Astrocyte (in vitro differentiated cells and primary cell): Measurements from ENCODE around the gene ABL2. TPM values are rescaled to one million over a fixed set of nuclear protein-coding genes. Genes with fewer than 3 reads are reported as not detected.
A peak's percentile ranks its signal among the peaks of the same experiment; 100 is the strongest.

Experiments used
- DNase-seq: peaks from one replicate; pipeline ENCODE4 v3.0.0-alpha.2; 2010; ENCODE audit warnings: low read depth
- FAIRE-seq: peaks from 2 replicates; lab custom pipeline; 2011; peaks lifted over from hg19 to GRCh38; lab: Jason Lieb, UNC
- H2AFZ ChIP-seq: 2 replicates; pipeline ENCODE4 v1.6.0; 2012; ENCODE audit warnings: low read depth, low read length, inconsistent platforms
- H3K27ac ChIP-seq: 2 replicates; pipeline ENCODE4 v1.5.1; 2011; ENCODE audit warnings: low read depth, low read length, inconsistent platforms
- H3K27me3 ChIP-seq: 2 replicates; pipeline ENCODE4 v1.6.0; 2011; ENCODE audit warnings: low read length, inconsistent platforms; ENCODE audit not compliant: insufficient read depth
- H3K36me3 ChIP-seq: 2 replicates; pipeline ENCODE4 v1.5.1; 2011; ENCODE audit warnings: low read length, inconsistent platforms; ENCODE audit not compliant: insufficient read depth
- H3K4me1 ChIP-seq: 2 replicates; pipeline ENCODE4 v1.5.1; 2011; ENCODE audit warnings: low read length, inconsistent platforms; ENCODE audit not compliant: insufficient read depth
- H3K4me2 ChIP-seq: 2 replicates; pipeline ENCODE4 v1.6.0; 2012; ENCODE audit warnings: low read length, inconsistent platforms
- H3K4me3 ChIP-seq: 2 replicates; pipeline ENCODE4 v1.5.1; 2011; ENCODE audit warnings: low read depth, mild to moderate bottlenecking, low read length, inconsistent platforms; ENCODE audit not compliant: insufficient read depth
- H3K79me2 ChIP-seq: 2 replicates; pipeline ENCODE4 v1.6.0; 2012; ENCODE audit warnings: mild to moderate bottlenecking, low read length, inconsistent platforms; ENCODE audit not compliant: insufficient read depth
- H3K9ac ChIP-seq: 2 replicates; pipeline ENCODE4 v1.6.0; 2012; ENCODE audit warnings: mild to moderate bottlenecking, low read length, inconsistent platforms
- H3K9me3 ChIP-seq: 2 replicates; pipeline ENCODE4 v1.5.1; 2012; ENCODE audit warnings: low read depth, mild to moderate bottlenecking, low read length, inconsistent platforms; ENCODE audit not compliant: insufficient read depth
- H4K20me1 ChIP-seq: 2 replicates; pipeline ENCODE4 v1.6.0; 2012; ENCODE audit warnings: low read length, inconsistent platforms; ENCODE audit not compliant: insufficient read depth
- H3K27ac Mint-ChIP-seq: one replicate; pipeline ENCODE4 v1.8.0; 2021; ENCODE audit warnings: mild to moderate bottlenecking, mixed read lengths; ENCODE audit not compliant: unreplicated experiment
- H3K27me3 Mint-ChIP-seq: one replicate; pipeline ENCODE4 v1.8.0; 2021; ENCODE audit warnings: low read depth, mixed read lengths; ENCODE audit not compliant: unreplicated experiment
- H3K36me3 Mint-ChIP-seq: one replicate; pipeline ENCODE4 v1.8.0; 2021; ENCODE audit warnings: low read depth, mixed read lengths; ENCODE audit not compliant: unreplicated experiment
- H3K4me1 Mint-ChIP-seq: one replicate; pipeline ENCODE4 v1.8.0; 2021; ENCODE audit warnings: low read depth, mixed read lengths; ENCODE audit not compliant: unreplicated experiment
- H3K4me3 Mint-ChIP-seq: one replicate; pipeline ENCODE4 v1.8.0; 2021; ENCODE audit warnings: mild to moderate bottlenecking, moderate library complexity, mixed read lengths; ENCODE audit not compliant: unreplicated experiment
- H3K9me3 Mint-ChIP-seq: one replicate; pipeline ENCODE4 v1.8.0; 2021; ENCODE audit warnings: mild to moderate bottlenecking, mixed read lengths; ENCODE audit not compliant: unreplicated experiment
- EZH2 ChIP-seq: IDR thresholded peaks from 2 replicates; pipeline ENCODE4 v1.6.1; 2012; ENCODE audit warnings: mild to moderate bottlenecking, low read length, inconsistent platforms; ENCODE audit not compliant: insufficient read depth
- total RNA-seq: library from RNA; stranded (reverse); gene quantifications from 2 replicates; pipeline ENCODE4 v1.2.1, GENCODE V29; 2021
- TF ChIP-seq, protein P1 (sequence below): IDR thresholded peaks from 2 replicates; pipeline ENCODE4 v1.5.1; 2011; ENCODE audit warnings: low read depth, mild to moderate bottlenecking, inconsistent platforms, low read length, moderate library complexity; ENCODE audit not compliant: insufficient read depth

Gene ABL2
- total RNA-seq, 1 donor from 2014 or later = 110 TPM

DNA sequence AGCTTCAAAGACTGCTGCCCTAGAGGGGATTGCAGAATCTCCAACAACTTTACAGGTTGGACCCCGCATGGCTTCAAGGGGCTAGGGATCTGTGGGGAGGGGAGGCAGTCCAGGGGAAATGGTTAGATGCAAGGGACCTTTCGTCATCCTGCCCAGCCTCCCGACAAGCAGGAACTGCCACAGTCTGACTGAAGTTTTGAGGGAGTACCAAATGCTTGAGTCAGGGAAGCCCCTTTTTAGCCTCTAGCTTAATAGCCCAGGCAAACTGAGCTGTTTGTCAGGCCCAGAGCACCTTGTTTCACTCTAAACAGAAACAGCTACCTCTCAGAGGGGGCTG, 146.5 kb downstream of the ABL2 start:
- peaks cover 3% of the 10 kb centered on the region for H3K36me3 ChIP-seq
- peaks cover 24% of the 10 kb centered on the region for H4K20me1 ChIP-seq
- Mint-ChIP-seq H3K4me3 (peak overlapping the region; percentile 92), H3K4me1 (peaks cover 9% of the 10 kb centered on the region), H3K27ac (peak overlapping the region; percentile 93), H3K9me3 (no peaks in the 10 kb centered on the region), H3K36me3 (peaks cover 1% of the 10 kb centered on the region), H3K27me3 (no peaks in the 10 kb centered on the region)
- H3K4me1 ChIP-seq = peaks cover 14% of the 10 kb centered on the region
- peak overlapping the region; percentile 90 for H3K4me2 ChIP-seq
- H2AFZ ChIP-seq = peak overlapping the region; percentile 72
- H3K9me3 ChIP-seq = no peaks in the 10 kb centered on the region
- peak overlapping the region; percentile 59 for H3K27ac ChIP-seq
- H3K4me3 ChIP-seq = peak overlapping the region; percentile 76
- no peak for TF ChIP-seq EZH2
- TF ChIP-seq, protein P1, sequence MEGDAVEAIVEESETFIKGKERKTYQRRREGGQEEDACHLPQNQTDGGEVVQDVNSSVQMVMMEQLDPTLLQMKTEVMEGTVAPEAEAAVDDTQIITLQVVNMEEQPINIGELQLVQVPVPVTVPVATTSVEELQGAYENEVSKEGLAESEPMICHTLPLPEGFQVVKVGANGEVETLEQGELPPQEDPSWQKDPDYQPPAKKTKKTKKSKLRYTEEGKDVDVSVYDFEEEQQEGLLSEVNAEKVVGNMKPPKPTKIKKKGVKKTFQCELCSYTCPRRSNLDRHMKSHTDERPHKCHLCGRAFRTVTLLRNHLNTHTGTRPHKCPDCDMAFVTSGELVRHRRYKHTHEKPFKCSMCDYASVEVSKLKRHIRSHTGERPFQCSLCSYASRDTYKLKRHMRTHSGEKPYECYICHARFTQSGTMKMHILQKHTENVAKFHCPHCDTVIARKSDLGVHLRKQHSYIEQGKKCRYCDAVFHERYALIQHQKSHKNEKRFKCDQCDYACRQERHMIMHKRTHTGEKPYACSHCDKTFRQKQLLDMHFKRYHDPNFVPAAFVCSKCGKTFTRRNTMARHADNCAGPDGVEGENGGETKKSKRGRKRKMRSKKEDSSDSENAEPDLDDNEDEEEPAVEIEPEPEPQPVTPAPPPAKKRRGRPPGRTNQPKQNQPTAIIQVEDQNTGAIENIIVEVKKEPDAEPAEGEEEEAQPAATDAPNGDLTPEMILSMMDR = no peak
- no peaks in the 10 kb centered on the region for H3K27me3 ChIP-seq
- FAIRE-seq (no peak), DNase-seq (peak; percentile 35)
- peak overlapping the region; percentile 90 for H3K9ac ChIP-seq
- peaks cover 21% of the 10 kb centered on the region for H3K79me2 ChIP-seq

DNA sequence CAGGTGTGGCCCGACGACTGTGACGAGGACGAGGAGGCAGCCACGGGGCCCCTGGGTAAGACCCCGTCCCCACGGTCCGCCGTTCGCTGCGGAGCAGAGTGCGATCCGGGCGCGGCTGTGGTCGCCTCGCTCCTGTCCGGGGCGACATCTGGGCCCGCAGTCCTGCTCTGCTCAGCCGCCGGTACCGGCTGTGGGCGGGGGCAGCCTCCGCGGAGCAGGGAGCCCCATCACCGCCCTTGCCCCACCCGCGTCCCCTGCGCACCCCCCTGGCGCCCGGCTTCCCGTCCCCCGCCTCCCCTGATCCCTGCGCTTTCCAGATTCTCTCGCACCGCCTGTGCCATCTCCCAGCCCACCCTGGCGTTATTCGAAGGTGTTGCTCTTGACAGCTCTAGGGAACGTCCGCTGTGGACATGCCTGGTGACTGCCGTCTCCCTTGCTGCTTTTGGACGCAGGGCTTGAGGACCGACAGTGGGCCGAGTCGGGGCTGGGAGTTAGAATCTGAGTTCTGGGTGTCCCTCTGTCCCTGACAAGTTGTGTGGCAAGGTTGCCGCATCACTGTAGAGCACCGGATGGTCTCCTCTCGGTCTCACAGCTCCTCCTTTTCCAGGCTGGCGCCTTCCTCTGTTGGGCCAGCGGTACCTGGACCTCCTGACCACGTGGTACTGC, 147.0 kb downstream of the ABL2 start:
- H3K79me2 ChIP-seq = peaks cover 18% of the 10 kb centered on the region
- no peaks in the 10 kb centered on the region for H3K9me3 ChIP-seq
- peak overlapping the region; percentile 59 for H3K27ac ChIP-seq
- peaks cover 19% of the 10 kb centered on the region for H3K4me1 ChIP-seq
- TF ChIP-seq, protein P1 = no peak
- peak overlapping the region; percentile 78 for H2AFZ ChIP-seq
- peak overlapping the region; percentile 92 for H3K4me3 Mint-ChIP-seq
- peak overlapping the region; percentile 93 for H3K27ac Mint-ChIP-seq
- peak overlapping the region; percentile 76 for H3K4me3 ChIP-seq
- no peaks in the 10 kb centered on the region for H3K27me3 ChIP-seq
- H3K9me3 Mint-ChIP-seq = no peaks in the 10 kb centered on the region
- no peaks in the 10 kb centered on the region for H3K27me3 Mint-ChIP-seq
- peaks cover 14% of the 10 kb centered on the region for H3K4me1 Mint-ChIP-seq
- no peak for FAIRE-seq
- DNase-seq = no peak
- peaks cover 1% of the 10 kb centered on the region for H3K36me3 Mint-ChIP-seq
- peak overlapping the region; percentile 90 for H3K9ac ChIP-seq
- H3K36me3 ChIP-seq = peaks cover 3% of the 10 kb centered on the region
- H3K4me2 ChIP-seq = peak overlapping the region; percentile 90
- H4K20me1 ChIP-seq = peaks cover 23% of the 10 kb centered on the region

DNA sequence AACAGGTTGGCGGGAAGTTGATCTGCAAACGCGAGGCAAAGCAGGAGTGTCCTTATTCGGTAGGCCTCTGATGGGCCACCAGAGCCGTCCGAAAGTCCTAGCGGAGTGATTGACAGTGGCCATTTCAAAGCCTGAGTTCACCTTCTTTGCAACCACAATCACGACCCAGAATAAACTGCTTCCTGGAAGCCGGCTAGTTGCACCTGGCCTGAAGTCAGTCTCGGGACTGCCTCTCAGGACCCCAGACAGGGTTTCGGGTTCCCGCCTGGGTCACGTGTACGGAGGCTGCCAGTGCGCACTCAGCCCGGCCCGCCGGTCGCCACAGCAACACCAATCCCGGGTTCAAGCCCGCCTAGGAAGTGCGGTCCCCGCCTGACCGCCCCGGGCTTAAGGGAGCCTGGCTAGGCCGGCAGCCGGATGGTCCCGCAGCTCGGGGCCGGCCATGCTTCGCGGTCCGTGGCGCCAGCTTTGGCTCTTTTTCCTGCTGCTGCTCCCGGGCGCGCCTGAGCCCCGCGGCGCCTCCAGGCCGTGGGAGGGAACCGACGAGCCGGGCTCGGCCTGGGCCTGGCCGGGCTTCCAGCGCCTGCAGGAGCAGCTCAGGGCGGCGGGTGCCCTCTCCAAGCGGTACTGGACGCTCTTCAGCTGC, 147.7 kb downstream of the ABL2 start, which contains the start of gene TOR3A:
Gene TOR3A (plus strand): TSS at position 384 of the 646 bp plus-strand sequence. CDS start 59 bp downstream, at position 443.
- Histone ChIP-seq H3K4me1 (peaks cover 21% of the 10 kb centered on the region), H3K9ac (peak within 1 kb of the TSS; percentile 90), H3K27ac (peak within 1 kb of the TSS; percentile 59), H3K9me3 (no peaks in the 10 kb centered on the region), H4K20me1 (peaks cover 17% of the 10 kb centered on the region), H2AFZ (peak within 1 kb of the TSS; percentile 78), H3K36me3 (peaks cover 3% of the 10 kb centered on the region), H3K4me3 (peak within 1 kb of the TSS; percentile 76), H3K79me2 (peaks cover 17% of the 10 kb centered on the region), H3K27me3 (no peaks in the 10 kb centered on the region), H3K4me2 (peak within 1 kb of the TSS; percentile 90)
- Mint-ChIP-seq H3K27ac (peak within 1 kb of the TSS; percentile 93), H3K36me3 (peaks cover 1% of the 10 kb centered on the region), H3K4me3 (peak within 1 kb of the TSS; percentile 92), H3K4me1 (peaks cover 17% of the 10 kb centered on the region), H3K27me3 (no peaks in the 10 kb centered on the region), H3K9me3 (no peaks in the 10 kb centered on the region)
- DNase-seq (peak; percentile 84), FAIRE-seq (no peak)
- TF ChIP-seq EZH2 = no peak
- TF ChIP-seq, protein P1 = no peak
